ENCODE data around the gene SKP2. TPM values are rescaled to one million over a fixed set of nuclear protein-coding genes. Genes with fewer than 3 reads are reported as not detected.

The SKP2 gene
- total RNA-seq, 1 donor from 2014 or later: 9.5 TPM

GRCh38 chr5:36146390-36146789 lies 5.5 kb upstream of the SKP2 start:
- TF ChIP-seq, protein P1, sequence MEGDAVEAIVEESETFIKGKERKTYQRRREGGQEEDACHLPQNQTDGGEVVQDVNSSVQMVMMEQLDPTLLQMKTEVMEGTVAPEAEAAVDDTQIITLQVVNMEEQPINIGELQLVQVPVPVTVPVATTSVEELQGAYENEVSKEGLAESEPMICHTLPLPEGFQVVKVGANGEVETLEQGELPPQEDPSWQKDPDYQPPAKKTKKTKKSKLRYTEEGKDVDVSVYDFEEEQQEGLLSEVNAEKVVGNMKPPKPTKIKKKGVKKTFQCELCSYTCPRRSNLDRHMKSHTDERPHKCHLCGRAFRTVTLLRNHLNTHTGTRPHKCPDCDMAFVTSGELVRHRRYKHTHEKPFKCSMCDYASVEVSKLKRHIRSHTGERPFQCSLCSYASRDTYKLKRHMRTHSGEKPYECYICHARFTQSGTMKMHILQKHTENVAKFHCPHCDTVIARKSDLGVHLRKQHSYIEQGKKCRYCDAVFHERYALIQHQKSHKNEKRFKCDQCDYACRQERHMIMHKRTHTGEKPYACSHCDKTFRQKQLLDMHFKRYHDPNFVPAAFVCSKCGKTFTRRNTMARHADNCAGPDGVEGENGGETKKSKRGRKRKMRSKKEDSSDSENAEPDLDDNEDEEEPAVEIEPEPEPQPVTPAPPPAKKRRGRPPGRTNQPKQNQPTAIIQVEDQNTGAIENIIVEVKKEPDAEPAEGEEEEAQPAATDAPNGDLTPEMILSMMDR (IDR thresholded peaks at IDR 0.05; ENCODE audit: insufficient read depth, low read length, severe bottlenecking): no peak
- H3K4me3 ChIP-seq (ENCODE audit: low read depth, low read length): no peak overlapping the region
- FAIRE-seq: no peak
- H3K36me3 ChIP-seq (ENCODE audit: control insufficient read depth, insufficient read depth, low read length): no peaks in the 10 kb centered on the region
- no peak for DNase-seq (ENCODE audit: low read depth)
- no peaks in the 10 kb centered on the region for H3K27me3 ChIP-seq (ENCODE audit: control insufficient read depth, insufficient read depth, low read length)

DNA sequence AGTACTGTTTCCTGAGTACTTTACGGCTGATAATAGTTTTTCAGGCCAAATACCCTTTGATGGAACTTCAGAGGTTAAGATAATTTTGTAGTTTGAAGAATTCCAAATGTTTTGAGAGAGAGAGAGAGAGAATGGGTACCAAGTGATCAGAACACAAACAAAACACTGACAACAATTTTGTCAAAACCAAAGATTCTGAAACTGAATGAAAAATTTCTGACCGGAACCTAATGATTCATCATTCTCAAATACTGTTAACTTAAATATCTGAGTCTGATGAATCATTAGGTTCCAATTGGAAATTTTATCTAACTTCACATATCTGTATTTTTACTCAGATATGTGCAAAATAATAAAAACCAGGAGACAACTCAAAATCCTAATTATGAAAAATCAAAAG lies 4.2 kb upstream of the SKP2 start:
- TF ChIP-seq, protein P1 (IDR thresholded peaks at IDR 0.05; ENCODE audit: insufficient read depth, low read length, severe bottlenecking): no peak
- Histone ChIP-seq H3K36me3 (ENCODE audit: control insufficient read depth, insufficient read depth, low read length) (no peaks in the 10 kb centered on the region), H3K4me3 (ENCODE audit: low read depth, low read length) (no peak overlapping the region), H3K27me3 (ENCODE audit: control insufficient read depth, insufficient read depth, low read length) (no peaks in the 10 kb centered on the region)
- DNase-seq (ENCODE audit: low read depth) (peak; percentile 24), FAIRE-seq (no peak)

GRCh38 chr5:36150676-36151433 lies 1.1 kb upstream of the SKP2 start:
- TF ChIP-seq, protein P1 (IDR thresholded peaks at IDR 0.05; ENCODE audit: insufficient read depth, low read length, severe bottlenecking): no peak
- no peak for FAIRE-seq
- H3K36me3 ChIP-seq (ENCODE audit: control insufficient read depth, insufficient read depth, low read length): no peaks in the 10 kb centered on the region
- peak overlapping the region; percentile 74 for H3K4me3 ChIP-seq (ENCODE audit: low read depth, low read length)
- H3K27me3 ChIP-seq (ENCODE audit: control insufficient read depth, insufficient read depth, low read length): no peaks in the 10 kb centered on the region
- DNase-seq (ENCODE audit: low read depth): peak; percentile 78

- FAIRE-seq (no peak), DNase-seq (ENCODE audit: low read depth) (peak; percentile 15)
- peak overlapping the region; percentile 74 for H3K4me3 ChIP-seq (ENCODE audit: low read depth, low read length)
- H3K27me3 ChIP-seq (ENCODE audit: control insufficient read depth, insufficient read depth, low read length): no peaks in the 10 kb centered on the region
- TF ChIP-seq, protein P1 (IDR thresholded peaks at IDR 0.05; ENCODE audit: insufficient read depth, low read length, severe bottlenecking): no peak
- H3K36me3 ChIP-seq (ENCODE audit: control insufficient read depth, insufficient read depth, low read length): no peaks in the 10 kb centered on the region
Observed at GRCh38 chr5:36152324-36153297, 700 bp downstream of the SKP2 start.

DNA sequence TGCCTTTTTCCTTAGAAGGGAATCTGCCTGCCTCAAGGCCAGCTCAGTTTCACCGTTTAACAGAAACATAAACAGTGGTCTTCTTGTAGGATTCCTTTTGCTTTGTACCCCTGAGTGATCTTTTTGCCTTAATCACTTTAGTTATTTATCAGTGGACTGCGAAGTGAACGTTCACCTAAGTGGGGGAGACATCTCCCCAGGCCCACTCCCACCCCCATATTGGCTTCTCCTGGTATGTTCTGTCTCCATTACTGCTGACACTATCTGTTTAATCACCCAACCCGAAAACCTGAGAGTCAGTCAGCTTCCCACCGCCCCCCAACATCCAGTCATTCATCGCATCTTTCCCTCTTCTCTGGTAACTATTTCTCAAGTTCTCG lies 1.4 kb downstream of the SKP2 start:
- TF ChIP-seq, protein P1 (IDR thresholded peaks at IDR 0.05; ENCODE audit: insufficient read depth, low read length, severe bottlenecking): no peak
- no peak overlapping the region for H3K4me3 ChIP-seq (ENCODE audit: low read depth, low read length)
- DNase-seq (ENCODE audit: low read depth) (no peak), FAIRE-seq (no peak)
- no peaks in the 10 kb centered on the region for H3K36me3 ChIP-seq (ENCODE audit: control insufficient read depth, insufficient read depth, low read length)
- H3K27me3 ChIP-seq (ENCODE audit: control insufficient read depth, insufficient read depth, low read length): no peaks in the 10 kb centered on the region

All from bronchial epithelial cell (primary cell).